MM.1S (cell line): ENCODE data around the gene MRGPRG.

ENCODE experiments used
- DNase-seq: peaks from one replicate; pipeline ENCODE4 v3.0.0-alpha.2; 2015
- H2AFZ ChIP-seq: fragments of 300-600 bp; sonication (generic); 2 replicates; pipeline ENCODE4 v1.6.0; 2016; ENCODE audit warnings: antibody characterized with exemption, low read length
- H3F3A ChIP-seq: fragments of 300-600 bp; sonication (generic); 2 replicates; pipeline ENCODE4 v1.6.1; 2016; ENCODE audit warnings: mild to moderate bottlenecking, antibody characterized with exemption, low read length, moderate library complexity, mixed read lengths; ENCODE audit not compliant: insufficient read depth
- H3K27ac ChIP-seq: fragments of 300-600 bp; sonication (generic); 2 replicates; pipeline ENCODE4 v1.5.1; 2016; ENCODE audit warnings: mild to moderate bottlenecking, low read length
- H3K27me3 ChIP-seq: fragments of 300-600 bp; sonication (generic); replicated peaks from 2 replicates; pipeline ENCODE4 v1.6.0; 2016; ENCODE audit warnings: low read length; ENCODE audit not compliant: insufficient read depth
- H3K36me3 ChIP-seq: fragments of 300-600 bp; sonication (generic); replicated peaks from 2 replicates; pipeline ENCODE4 v1.6.1; 2016; ENCODE audit warnings: mild to moderate bottlenecking, low read length, mixed read lengths; ENCODE audit not compliant: insufficient read depth
- H3K4me1 ChIP-seq: fragments of 300-600 bp; sonication (generic); 2 replicates; pipeline ENCODE4 v1.6.1; 2016; ENCODE audit warnings: low read length, mixed read lengths
- H3K4me2 ChIP-seq: fragments of 300-600 bp; sonication (generic); 2 replicates; pipeline ENCODE4 v1.6.0; 2016; ENCODE audit warnings: low read depth, low read length
- H3K4me3 ChIP-seq: fragments of 300-600 bp; sonication (generic); 2 replicates; pipeline ENCODE4 v1.5.1; 2016; ENCODE audit warnings: low read length, mixed read lengths
- H3K79me2 ChIP-seq: fragments of 300-600 bp; sonication (generic); 2 replicates; pipeline ENCODE4 v1.6.1; 2016; ENCODE audit warnings: mixed run types, low read length, mixed read lengths
- H3K9ac ChIP-seq: fragments of 300-600 bp; sonication (generic); 2 replicates; pipeline ENCODE4 v1.6.1; 2016; ENCODE audit warnings: low read length, mixed read lengths
- H3K9me2 ChIP-seq: fragments of 300-600 bp; sonication (generic); replicated peaks from 2 replicates; pipeline ENCODE4 v1.6.1; 2016; ENCODE audit warnings: mild to moderate bottlenecking, low read length, mixed read lengths; ENCODE audit not compliant: insufficient read depth
- H3K9me3 ChIP-seq: fragments of 300-600 bp; sonication (generic); replicated peaks from 2 replicates; pipeline ENCODE4 v1.6.1; 2016; ENCODE audit warnings: mild to moderate bottlenecking, low read length, mixed read lengths; ENCODE audit not compliant: insufficient read depth
- H4K20me1 ChIP-seq: fragments of 300-600 bp; sonication (generic); 2 replicates; pipeline ENCODE4 v1.6.1; 2016; ENCODE audit warnings: mild to moderate bottlenecking, low read length, moderate library complexity, mixed read lengths; ENCODE audit not compliant: insufficient read depth
- EZH2 ChIP-seq: fragments of 300-600 bp; sonication (generic); optimal IDR thresholded peaks from 2 replicates; pipeline ENCODE3; 2017; ENCODE audit warnings: low read depth, mild to moderate bottlenecking, antibody characterized with exemption, low read length, mixed read lengths
- EZH2phosphoT487 ChIP-seq: fragments of 300-600 bp; sonication (generic); IDR thresholded peaks from 2 replicates; pipeline ENCODE4 v1.6.1; 2018; ENCODE audit warnings: antibody characterized with exemption, low read length
- TF ChIP-seq, protein P1 (sequence below): fragments of 300-600 bp; sonication (generic); IDR thresholded peaks from 2 replicates; pipeline ENCODE4 v1.5.1; 2016; ENCODE audit warnings: antibody characterized with exemption, low read length, mixed read lengths

MRGPRG gene

GRCh38 chr11:3200388-3201111, 18.1 kb downstream of the MRGPRG start:
- Histone ChIP-seq H3K4me3 (no peak overlapping the region), H3K4me1 (no peaks in the 10 kb centered on the region), H3F3A (no peaks in the 10 kb centered on the region), H3K9me3 (no peaks in the 10 kb centered on the region), H3K36me3 (no peaks in the 10 kb centered on the region), H3K27ac (no peak overlapping the region), H4K20me1 (no peaks in the 10 kb centered on the region), H2AFZ (no peak overlapping the region), H3K27me3 (peaks cover 85% of the 10 kb centered on the region), H3K4me2 (no peak overlapping the region), H3K79me2 (no peaks in the 10 kb centered on the region), H3K9me2 (no peaks in the 10 kb centered on the region), H3K9ac (no peak overlapping the region)
- TF ChIP-seq EZH2 (no peak), EZH2phosphoT487 (no peak)
- TF ChIP-seq, protein P1, sequence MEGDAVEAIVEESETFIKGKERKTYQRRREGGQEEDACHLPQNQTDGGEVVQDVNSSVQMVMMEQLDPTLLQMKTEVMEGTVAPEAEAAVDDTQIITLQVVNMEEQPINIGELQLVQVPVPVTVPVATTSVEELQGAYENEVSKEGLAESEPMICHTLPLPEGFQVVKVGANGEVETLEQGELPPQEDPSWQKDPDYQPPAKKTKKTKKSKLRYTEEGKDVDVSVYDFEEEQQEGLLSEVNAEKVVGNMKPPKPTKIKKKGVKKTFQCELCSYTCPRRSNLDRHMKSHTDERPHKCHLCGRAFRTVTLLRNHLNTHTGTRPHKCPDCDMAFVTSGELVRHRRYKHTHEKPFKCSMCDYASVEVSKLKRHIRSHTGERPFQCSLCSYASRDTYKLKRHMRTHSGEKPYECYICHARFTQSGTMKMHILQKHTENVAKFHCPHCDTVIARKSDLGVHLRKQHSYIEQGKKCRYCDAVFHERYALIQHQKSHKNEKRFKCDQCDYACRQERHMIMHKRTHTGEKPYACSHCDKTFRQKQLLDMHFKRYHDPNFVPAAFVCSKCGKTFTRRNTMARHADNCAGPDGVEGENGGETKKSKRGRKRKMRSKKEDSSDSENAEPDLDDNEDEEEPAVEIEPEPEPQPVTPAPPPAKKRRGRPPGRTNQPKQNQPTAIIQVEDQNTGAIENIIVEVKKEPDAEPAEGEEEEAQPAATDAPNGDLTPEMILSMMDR, result no peak
- no peak for DNase-seq

- no peak overlapping the region for H3K27ac ChIP-seq
- H3K79me2 ChIP-seq, result no peaks in the 10 kb centered on the region
- H3K9ac ChIP-seq, result no peak overlapping the region
- H3K27me3 ChIP-seq, result peaks cover 83% of the 10 kb centered on the region
- H3K4me1 ChIP-seq, result no peaks in the 10 kb centered on the region
- TF ChIP-seq, protein P1, result no peak
- no peak overlapping the region for H3K4me2 ChIP-seq
- no peaks in the 10 kb centered on the region for H3F3A ChIP-seq
- H3K9me2 ChIP-seq, result no peaks in the 10 kb centered on the region
- no peaks in the 10 kb centered on the region for H3K36me3 ChIP-seq
- no peak overlapping the region for H2AFZ ChIP-seq
- no peaks in the 10 kb centered on the region for H3K9me3 ChIP-seq
- H4K20me1 ChIP-seq, result no peaks in the 10 kb centered on the region
- H3K4me3 ChIP-seq, result no peak overlapping the region
- no peak for DNase-seq
Observed at GRCh38 chr11:3199537-3200295, 18.9 kb downstream of the MRGPRG start.

- peaks cover 82% of the 10 kb centered on the region for H3K27me3 ChIP-seq
- TF ChIP-seq EZH2phosphoT487 (no peak), EZH2 (no peak)
- TF ChIP-seq, protein P1, result no peak
- H3K36me3 ChIP-seq, result no peaks in the 10 kb centered on the region
- no peaks in the 10 kb centered on the region for H3K9me3 ChIP-seq
- no peaks in the 10 kb centered on the region for H3K79me2 ChIP-seq
- no peaks in the 10 kb centered on the region for H4K20me1 ChIP-seq
- no peaks in the 10 kb centered on the region for H3K4me1 ChIP-seq
- H3F3A ChIP-seq, result no peaks in the 10 kb centered on the region
- H3K4me2 ChIP-seq, result no peak overlapping the region
- no peak overlapping the region for H3K4me3 ChIP-seq
- no peak overlapping the region for H2AFZ ChIP-seq
- no peaks in the 10 kb centered on the region for H3K9me2 ChIP-seq
- no peak for DNase-seq
- H3K27ac ChIP-seq, result no peak overlapping the region
- no peak overlapping the region for H3K9ac ChIP-seq
Observed at GRCh38 chr11:3198815-3199214, 19.8 kb downstream of the MRGPRG start.
